ENCODE data around the gene ERCC6. TPM values are rescaled to one million over a fixed set of nuclear protein-coding genes. Genes with fewer than 3 reads are reported as not detected.

The ERCC6 gene
- total RNA-seq, 4 donors from 2014 or later = 8.5 to 17.9 (median 9.8) TPM

- WGBS, 2 donors = 80 to 88% methylated on average over 2 of the region's 2 CpGs
- DNase-seq = no peak
- Histone ChIP-seq H3K4me3 (no peak overlapping the region), H3K4me1 (no peaks in the 10 kb centered on the region), H3K27me3 (no peaks in the 10 kb centered on the region), H3K9me3 (no peaks in the 10 kb centered on the region), H3K27ac (no peak overlapping the region), H3K36me3 (peaks cover 0 to 87% (median 7%) of the 10 kb centered on the region in 3 donors)
- intact Hi-C loops (cut with DNase I) = no loop called here
- TF ChIP-seq CTCF (IDR thresholded peaks at IDR 0.05) (no peak), POLR2A (IDR thresholded peaks at IDR 0.05) (no peak)
These were observed 9.9 kb downstream of the ERCC6 start for GRCh38 chr10:49528977-49529506.

GRCh38 chr10:49527850-49528249 is 11.1 kb downstream of the ERCC6 start:
- Histone ChIP-seq H3K27ac (no peak overlapping the region), H3K4me3 (no peak overlapping the region), H3K27me3 (no peaks in the 10 kb centered on the region), H3K4me1 (no peaks in the 10 kb centered on the region), H3K36me3 (peaks cover 0 to 99% (median 7%) of the 10 kb centered on the region in 3 donors), H3K9me3 (no peaks in the 10 kb centered on the region)
- intact Hi-C loops (cut with DNase I) = no loop called here
- 86 to 90% methylated on average over 4 of the region's 4 CpGs for WGBS, 2 donors
- no peak for TF ChIP-seq POLR2A (IDR thresholded peaks at IDR 0.05)
- no peak for TF ChIP-seq CTCF (IDR thresholded peaks at IDR 0.05)
- DNase-seq = no peak

GRCh38 chr10:49527061-49527460 is 11.9 kb downstream of the ERCC6 start:
- peaks cover 0 to 98% (median 7%) of the 10 kb centered on the region in 3 donors for H3K36me3 ChIP-seq
- 92% methylated on average over 2 of the region's 2 CpGs for WGBS, 2 donors
- no peaks in the 10 kb centered on the region for H3K9me3 ChIP-seq
- DNase-seq = no peak
- intact Hi-C loops (cut with DNase I) = no loop called here
- H3K27ac ChIP-seq = no peak overlapping the region
- no peak overlapping the region for H3K4me3 ChIP-seq
- H3K27me3 ChIP-seq = no peaks in the 10 kb centered on the region
- TF ChIP-seq POLR2A (IDR thresholded peaks at IDR 0.05) (no peak), CTCF (IDR thresholded peaks at IDR 0.05) (no peak)
- H3K4me1 ChIP-seq = no peaks in the 10 kb centered on the region

GRCh38 chr10:49526619-49527018 is 12.3 kb downstream of the ERCC6 start:
- H3K4me3 ChIP-seq = no peak overlapping the region
- no peak for TF ChIP-seq POLR2A (IDR thresholded peaks at IDR 0.05)
- no peak for TF ChIP-seq CTCF (IDR thresholded peaks at IDR 0.05)
- WGBS, 2 donors = 71 to 88% methylated on average over 1 to 2 of the region's 2 CpGs
- H3K27me3 ChIP-seq = no peaks in the 10 kb centered on the region
- DNase-seq = no peak
- H3K27ac ChIP-seq = no peak overlapping the region
- H3K9me3 ChIP-seq = no peaks in the 10 kb centered on the region
- H3K4me1 ChIP-seq = no peaks in the 10 kb centered on the region
- intact Hi-C loops (cut with DNase I) = no loop called here
- peaks cover 0 to 98% (median 4%) of the 10 kb centered on the region in 3 donors for H3K36me3 ChIP-seq

- TF ChIP-seq CTCF (IDR thresholded peaks at IDR 0.05) (no peak), POLR2A (IDR thresholded peaks at IDR 0.05) (no peak)
- no peaks in the 10 kb centered on the region for H3K9me3 ChIP-seq
These were observed 14.4 kb downstream of the ERCC6 start for GRCh38 chr10:49524496-49524895.

More at GRCh38 chr10:49524496-49524895, 14.4 kb downstream of the ERCC6 start:
- Histone ChIP-seq H3K36me3 (peaks cover 0 to 90% (median 4%) of the 10 kb centered on the region in 3 donors), H3K4me3 (no peak overlapping the region), H3K27me3 (no peaks in the 10 kb centered on the region), H3K27ac (no peak overlapping the region), H3K4me1 (no peaks in the 10 kb centered on the region)
- intact Hi-C loops (cut with DNase I) = loop anchor here (5.0 kb wide), 1 partner anchor 117 kb away; no protein-coding TSS in a partner anchor
- no peak for DNase-seq
- WGBS, 2 donors = 90 to 92% methylated on average over 7 of the region's 7 CpGs
